DND-41 (cell line): ENCODE results near the gene MMRN2.

Experiments
- EZH2 ChIP-seq: IDR thresholded peaks from 3 replicates; pipeline ENCODE4 v1.6.1; 2012; ENCODE audit warnings: borderline replicate concordance, low read depth, mild to moderate bottlenecking, moderate library complexity, low read length, inconsistent platforms; ENCODE audit not compliant: severe bottlenecking
- TF ChIP-seq, protein P1 (sequence below): IDR thresholded peaks from 2 replicates; pipeline ENCODE4 v1.5.1; 2012; ENCODE audit warnings: borderline replicate concordance, low read length, moderate library complexity, mild to moderate bottlenecking; ENCODE audit not compliant: poor library complexity, severe bottlenecking; ENCODE audit errors: extremely low read depth

DNA sequence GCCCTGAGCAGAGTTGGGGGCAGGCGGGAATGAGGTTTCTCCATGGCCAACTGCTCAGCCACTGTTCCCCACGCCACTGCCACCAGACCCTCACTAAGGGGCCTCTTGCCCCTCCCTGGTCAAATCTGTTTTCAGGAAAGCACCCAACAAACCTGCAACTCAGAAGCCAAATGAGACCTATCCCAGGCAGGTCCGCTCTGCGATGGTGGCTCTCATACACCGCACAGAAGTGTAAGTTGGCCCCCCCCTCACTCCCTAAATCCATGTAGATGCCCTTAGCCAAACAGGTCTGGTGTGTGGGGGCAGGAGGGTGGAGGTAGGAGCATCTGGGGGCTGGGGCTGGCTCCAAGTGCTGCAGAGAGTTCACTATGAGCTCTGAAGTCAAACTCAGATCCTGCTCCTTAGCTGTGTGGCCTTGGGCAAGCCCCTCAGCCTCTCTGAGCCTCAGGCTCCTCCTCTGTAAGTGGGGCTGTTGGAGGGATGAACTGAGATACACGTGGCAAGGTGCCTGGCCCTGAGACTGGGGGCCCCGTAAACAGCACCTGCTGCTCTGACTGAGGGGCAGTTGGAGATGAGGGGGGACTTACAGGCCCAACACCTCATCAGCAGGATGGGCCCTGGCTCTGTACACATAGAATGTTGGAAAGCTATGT lies 1.1 kb downstream of the MMRN2 start:
- TF ChIP-seq, protein P1, sequence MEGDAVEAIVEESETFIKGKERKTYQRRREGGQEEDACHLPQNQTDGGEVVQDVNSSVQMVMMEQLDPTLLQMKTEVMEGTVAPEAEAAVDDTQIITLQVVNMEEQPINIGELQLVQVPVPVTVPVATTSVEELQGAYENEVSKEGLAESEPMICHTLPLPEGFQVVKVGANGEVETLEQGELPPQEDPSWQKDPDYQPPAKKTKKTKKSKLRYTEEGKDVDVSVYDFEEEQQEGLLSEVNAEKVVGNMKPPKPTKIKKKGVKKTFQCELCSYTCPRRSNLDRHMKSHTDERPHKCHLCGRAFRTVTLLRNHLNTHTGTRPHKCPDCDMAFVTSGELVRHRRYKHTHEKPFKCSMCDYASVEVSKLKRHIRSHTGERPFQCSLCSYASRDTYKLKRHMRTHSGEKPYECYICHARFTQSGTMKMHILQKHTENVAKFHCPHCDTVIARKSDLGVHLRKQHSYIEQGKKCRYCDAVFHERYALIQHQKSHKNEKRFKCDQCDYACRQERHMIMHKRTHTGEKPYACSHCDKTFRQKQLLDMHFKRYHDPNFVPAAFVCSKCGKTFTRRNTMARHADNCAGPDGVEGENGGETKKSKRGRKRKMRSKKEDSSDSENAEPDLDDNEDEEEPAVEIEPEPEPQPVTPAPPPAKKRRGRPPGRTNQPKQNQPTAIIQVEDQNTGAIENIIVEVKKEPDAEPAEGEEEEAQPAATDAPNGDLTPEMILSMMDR = no peak
- TF ChIP-seq EZH2 = no peak
